Activated CD4-positive, CD25-positive, alpha-beta regulatory T cell treated with anti-CD3 and anti-CD28 coated beads, Interleukin-2, amount 50 U/mL, for 24 hours (primary cell): ENCODE results near the gene MLLT6.

Experiments used
- ATAC-seq, 2 donors: fragments of 150-1000 bp; cut with Tn5 transposase; one replicate each; pipeline ENCODE4 v1.10.0; 2021; ENCODE audit warnings: mild to moderate bottlenecking in 1 of 2, moderate library complexity in 1 of 2

The MLLT6 gene

GRCh38 chr17:38743556-38744171 lies 38.6 kb downstream of the MLLT6 start:
- ATAC-seq = no peak

GRCh38 chr17:38745545-38745944 lies 40.5 kb downstream of the MLLT6 start:
- ATAC-seq = no peak

- ATAC-seq = no peak
These were observed 41.2 kb downstream of the MLLT6 start for GRCh38 chr17:38746004-38746848.

GRCh38 chr17:38746849-38747462 lies 41.9 kb downstream of the MLLT6 start:
- no peak for ATAC-seq

- ATAC-seq = no peak
These were observed 42.5 kb downstream of the MLLT6 start for GRCh38 chr17:38747463-38748148.

DNA sequence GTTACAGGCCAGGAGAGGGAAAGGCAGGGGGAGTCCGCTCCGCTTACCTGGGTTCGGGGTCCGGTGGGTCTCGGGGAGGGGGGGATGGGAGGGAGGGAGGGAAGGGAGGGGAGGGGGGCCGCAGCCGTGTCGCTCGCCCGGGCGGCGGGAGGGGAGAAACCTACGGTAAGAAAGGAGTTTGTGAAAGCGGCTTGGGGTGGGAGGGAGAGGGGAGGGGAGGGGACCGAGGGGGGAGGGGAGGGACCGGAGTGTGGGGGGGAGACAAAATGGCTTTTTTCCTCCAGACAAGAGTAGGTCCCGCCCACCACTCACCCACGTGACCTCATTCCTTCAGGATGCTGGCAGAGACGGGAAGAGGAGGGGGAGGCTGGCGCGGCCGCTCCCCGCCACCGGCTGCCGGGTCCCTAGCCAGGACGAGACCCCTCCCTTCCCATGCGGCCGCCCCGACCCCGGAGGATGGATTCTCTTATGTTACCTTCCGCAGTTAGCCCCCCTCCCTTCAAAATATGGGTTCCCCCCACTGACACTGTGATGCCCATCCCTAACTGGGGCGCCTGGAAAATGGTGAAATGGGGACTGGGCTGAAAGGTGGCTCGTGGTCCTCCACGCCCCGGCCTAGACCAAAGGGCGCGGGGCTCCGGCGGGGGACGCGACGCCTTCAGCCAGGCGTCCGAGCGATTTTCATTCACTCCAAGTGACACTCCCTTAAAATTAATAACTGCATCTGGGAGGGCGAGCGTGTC lies 43.2 kb downstream of the MLLT6 start, which contains the start of gene PCGF2:
PCGF2 (minus strand) TSS at position 188 of the 743 bp plus-strand sequence. CDS start 7,934 bp downstream, outside the sequence.
- ATAC-seq = no peak

DNA sequence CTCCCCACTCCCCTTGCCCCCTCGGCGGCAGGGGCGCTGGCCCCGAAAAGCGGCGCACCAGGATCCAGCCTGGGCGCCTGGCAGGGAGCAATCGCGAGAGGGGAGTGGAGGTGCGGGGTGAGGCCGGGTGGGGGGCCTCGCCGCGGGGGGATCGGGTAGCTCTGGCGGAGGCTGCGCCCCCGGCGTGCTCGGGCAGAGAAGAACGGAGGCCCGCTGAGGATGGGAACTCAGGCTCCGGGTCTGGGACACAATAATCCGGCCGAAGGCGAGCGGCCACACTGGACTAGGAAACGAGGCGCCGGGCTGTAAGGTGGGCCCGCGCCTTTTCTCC lies 43.8 kb downstream of the MLLT6 start:
- no peak for ATAC-seq

DNA sequence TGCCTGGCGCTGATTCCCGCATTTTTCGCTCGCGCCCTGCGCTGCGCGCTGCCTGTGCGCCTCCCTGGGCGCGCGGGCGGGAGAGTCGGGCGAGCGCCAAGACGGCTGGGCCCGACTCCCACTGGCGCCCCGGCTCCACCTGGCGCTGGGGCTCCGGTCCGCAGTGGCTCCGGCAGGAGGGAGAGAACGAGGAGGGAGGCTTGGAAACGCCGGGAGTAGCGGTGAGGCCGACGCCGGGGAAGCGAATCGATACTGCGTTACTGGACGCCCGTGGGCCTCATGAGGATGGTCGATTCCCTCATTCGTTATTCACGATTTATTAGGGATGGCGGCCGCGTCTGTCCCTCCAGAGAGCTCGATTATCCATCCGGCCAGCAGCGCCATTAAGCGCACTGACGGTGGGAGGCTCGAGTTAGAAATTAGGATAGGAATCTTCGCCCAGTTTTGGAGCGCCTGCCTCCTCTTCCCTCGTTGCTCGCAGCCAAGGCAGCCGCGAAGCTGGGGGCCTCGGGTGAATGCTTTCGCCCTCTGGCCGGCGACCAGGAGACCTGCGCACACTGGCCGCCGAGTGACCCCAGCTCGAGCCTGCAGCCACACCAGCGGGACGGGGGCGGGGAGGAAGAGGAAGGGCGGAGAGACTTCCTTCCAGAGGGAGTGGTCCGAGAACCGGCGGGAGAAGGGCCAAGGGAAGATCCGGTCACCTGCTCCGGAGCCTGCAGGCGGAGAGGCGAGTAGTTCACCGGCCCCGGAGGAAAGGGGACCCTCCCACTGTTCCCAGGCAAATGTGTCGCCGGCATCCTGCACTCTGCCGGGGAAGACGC lies 44.4 kb downstream of the MLLT6 start:
- no peak for ATAC-seq

- ATAC-seq = no peak
These were observed 44.9 kb downstream of the MLLT6 start for GRCh38 chr17:38750044-38750311.

- ATAC-seq = no peak
These were observed 45.4 kb downstream of the MLLT6 start for GRCh38 chr17:38750312-38751121.

GRCh38 chr17:38751144-38751807 lies 46.2 kb downstream of the MLLT6 start:
- ATAC-seq = no peak

DNA sequence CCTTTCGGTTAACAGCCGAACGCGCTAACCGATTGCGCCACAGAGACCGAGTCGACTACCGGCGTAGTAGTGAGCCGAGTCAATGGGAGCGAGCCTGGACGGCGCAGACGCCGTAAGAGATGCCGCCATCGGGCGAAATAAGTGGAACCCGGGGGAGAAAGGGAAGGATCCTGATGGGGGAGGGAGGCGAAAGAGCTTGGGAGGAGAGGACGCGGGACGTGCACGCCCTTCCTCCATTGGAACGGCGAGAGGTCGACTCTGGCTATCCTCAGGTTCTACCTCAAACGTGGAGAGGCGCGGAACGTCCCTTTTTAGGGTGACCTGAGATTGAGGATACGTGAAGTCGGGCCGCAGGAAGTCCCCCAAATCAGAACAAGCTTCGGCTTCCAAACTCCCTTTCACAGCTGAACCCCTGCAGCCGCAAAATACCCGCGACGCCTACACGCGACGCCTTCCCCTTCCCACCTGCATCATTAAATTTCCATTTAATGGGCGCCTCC lies 46.8 kb downstream of the MLLT6 start:
- ATAC-seq = peak; percentile 14 to 35

DNA sequence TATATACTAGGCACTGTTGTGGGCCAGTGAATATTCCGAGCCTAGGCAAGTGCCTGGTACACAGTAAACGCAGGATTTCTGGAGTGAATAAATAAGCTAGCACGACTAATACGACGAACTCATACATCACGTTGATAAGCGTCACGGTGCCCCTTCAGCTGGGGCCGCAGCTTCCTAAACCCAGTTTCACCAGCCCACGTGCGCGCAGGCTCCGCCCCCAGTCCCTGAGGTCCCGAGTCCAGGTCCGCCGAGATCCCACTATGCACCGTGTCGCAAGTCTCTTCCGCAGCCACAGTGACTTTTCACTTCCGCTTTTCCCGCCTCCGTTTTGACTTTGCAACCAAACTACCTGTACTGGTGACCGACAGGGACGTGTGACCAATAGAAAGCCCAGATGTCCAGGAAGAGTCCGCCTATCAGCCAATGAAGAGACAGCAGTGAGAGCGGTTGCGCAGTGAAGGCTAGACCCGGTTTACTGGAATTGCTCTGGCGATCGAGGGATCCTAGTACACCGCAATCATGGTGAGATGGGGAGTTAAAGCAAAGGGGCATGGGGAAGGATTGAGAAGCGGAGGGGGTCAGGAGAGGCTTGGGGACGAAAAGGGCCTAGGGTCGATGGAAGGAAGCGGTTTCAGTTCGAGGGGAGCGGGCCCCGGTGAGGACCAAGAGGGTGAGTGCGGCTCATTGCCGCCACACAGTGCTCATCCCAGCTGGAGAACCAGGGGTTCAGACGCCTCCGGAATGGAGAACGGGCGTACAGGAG lies 47.4 kb downstream of the MLLT6 start, which contains the start of gene PSMB3:
PSMB3 (plus strand) TSS at position 434 of the 763 bp plus-strand sequence; CDS start at position 520, 86 bp downstream.
- peak; percentile 93 to 95 for ATAC-seq

GRCh38 chr17:38753071-38753506 lies 48.0 kb downstream of the MLLT6 start:
- no peak for ATAC-seq

DNA sequence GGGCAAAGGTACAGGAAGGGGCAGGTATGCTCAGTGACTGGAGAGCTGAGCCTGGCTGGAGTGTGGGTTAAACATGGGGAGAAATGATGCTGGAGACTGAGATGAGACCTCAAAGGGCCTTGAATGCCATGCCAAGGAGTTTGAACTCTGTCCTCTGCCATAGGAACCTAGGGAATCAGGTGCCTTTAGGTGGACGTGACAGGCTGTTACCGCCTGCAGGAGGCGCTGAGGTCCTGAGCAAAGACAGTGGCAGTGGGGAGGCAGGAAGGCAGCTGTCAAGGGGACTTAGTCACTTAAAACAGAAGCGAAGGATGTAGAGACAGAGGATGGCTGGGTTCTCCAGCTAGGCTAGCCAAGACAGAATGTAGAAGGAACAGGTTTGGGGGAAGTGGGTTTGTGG lies 56.5 kb downstream of the MLLT6 start:
- peak; percentile 25 to 36 for ATAC-seq

- ATAC-seq = no peak
These were observed 57.2 kb downstream of the MLLT6 start for GRCh38 chr17:38762231-38762630.

- no peak for ATAC-seq
These were observed 61.3 kb downstream of the MLLT6 start for GRCh38 chr17:38766341-38766740.

DNA sequence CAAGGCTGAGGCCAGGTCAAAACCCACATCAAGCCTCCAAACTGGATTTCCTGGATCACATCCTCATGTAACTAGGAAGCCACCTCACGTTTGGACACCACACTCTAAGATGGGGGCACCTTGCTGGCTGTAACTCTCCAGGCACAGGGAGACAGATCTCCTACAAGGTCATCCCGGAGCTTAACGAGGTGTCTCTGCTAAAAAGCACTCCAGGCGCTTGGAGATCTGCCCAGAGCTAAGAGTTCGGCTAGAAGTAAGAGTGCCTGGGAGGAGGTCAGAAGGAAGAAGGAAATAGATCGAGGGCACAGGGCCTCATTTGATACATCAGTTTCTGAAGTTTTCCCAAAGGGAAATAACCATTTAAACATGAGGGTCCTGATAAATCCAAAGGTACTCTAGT lies 63.3 kb downstream of the MLLT6 start:
- no peak for ATAC-seq

DNA sequence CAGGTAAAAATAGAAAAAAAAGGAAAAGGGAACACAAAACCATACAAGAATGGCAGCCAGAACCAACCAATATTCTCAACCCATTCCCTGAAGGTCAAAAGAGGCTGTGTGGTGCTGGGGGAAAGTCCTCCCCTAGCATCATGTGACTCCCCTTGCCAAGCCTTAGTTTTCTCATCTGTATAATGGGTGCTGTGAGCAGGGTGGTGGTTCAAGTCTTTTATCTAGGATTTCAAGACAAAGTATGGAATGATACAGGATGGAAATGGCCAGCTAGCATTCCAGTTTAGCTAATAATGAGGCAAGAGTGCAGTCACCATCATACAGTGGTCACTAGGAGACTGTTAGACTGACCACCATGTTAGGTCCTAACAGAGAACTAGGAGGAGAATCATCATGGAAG lies 68.2 kb downstream of the MLLT6 start:
- ATAC-seq = no peak
